Trophoblast cell (in vitro differentiated cells and primary cell): ENCODE measurements around the gene PFDN5.
A peak's percentile ranks its signal among the peaks of the same experiment; 100 is the strongest.

Experiments used
- DNase-seq, 2 donors: peaks; one replicate each; pipeline ENCODE4 v3.0.0-alpha.2; 2016
- H2AFZ ChIP-seq: 2 replicates; pipeline ENCODE4 v1.6.1; 2013; ENCODE audit warnings: low read length, moderate library complexity, mild to moderate bottlenecking; ENCODE audit not compliant: insufficient read depth, poor library complexity
- H2AK5ac ChIP-seq: 2 replicates; pipeline ENCODE4 v1.6.1; 2013; ENCODE audit warnings: mild to moderate bottlenecking, low read length
- H2BK120ac ChIP-seq: 2 replicates; pipeline ENCODE4 v1.6.1; 2013; ENCODE audit warnings: low read length, mild to moderate bottlenecking, moderate library complexity; ENCODE audit not compliant: insufficient read depth, poor library complexity
- H2BK12ac ChIP-seq: 2 replicates; pipeline ENCODE4 v1.6.1; 2013; ENCODE audit warnings: mild to moderate bottlenecking, low read length, moderate library complexity
- H2BK5ac ChIP-seq: 2 replicates; pipeline ENCODE4 v1.6.1; 2013; ENCODE audit warnings: low read length, low read depth, moderate library complexity, mild to moderate bottlenecking; ENCODE audit not compliant: poor library complexity
- H3K14ac ChIP-seq: 2 replicates; pipeline ENCODE4 v1.6.1; 2013; ENCODE audit warnings: mild to moderate bottlenecking, low read length
- H3K18ac ChIP-seq: 2 replicates; pipeline ENCODE4 v1.6.1; 2013; ENCODE audit warnings: mild to moderate bottlenecking, low read length
- H3K23ac ChIP-seq: 2 replicates; pipeline ENCODE4 v1.6.1; 2013; ENCODE audit warnings: low read length
- H3K27ac ChIP-seq: 2 replicates; pipeline ENCODE4 v1.5.1; 2013; ENCODE audit warnings: low read depth, mild to moderate bottlenecking, inconsistent platforms, low read length, moderate library complexity
- H3K27me3 ChIP-seq: 2 replicates; pipeline ENCODE4 v1.6.1; 2013; ENCODE audit warnings: inconsistent platforms, mild to moderate bottlenecking, low read length, moderate library complexity; ENCODE audit not compliant: insufficient read depth
- H3K36me3 ChIP-seq, 2 experiments: 1 replicate in 1 of 2; 2 replicates in 1 of 2; pipeline ENCODE4 v1.6.1; 2013; ENCODE audit warnings: low read length in 2 of 2, mild to moderate bottlenecking in 2 of 2, moderate library complexity in 1 of 2; ENCODE audit not compliant: insufficient read depth in 2 of 2, control insufficient read depth in 1 of 2
- H3K4ac ChIP-seq: 2 replicates; pipeline ENCODE4 v1.6.1; 2013; ENCODE audit warnings: low read depth, mild to moderate bottlenecking, low read length, moderate library complexity
- H3K4me1 ChIP-seq, 2 experiments: 1 replicate in 1 of 2; 2 replicates in 1 of 2; pipeline ENCODE4 v1.6.1; 2013; ENCODE audit warnings: low read length in 2 of 2, mild to moderate bottlenecking in 2 of 2, moderate library complexity in 1 of 2; ENCODE audit not compliant: insufficient read depth in 2 of 2, control insufficient read depth in 1 of 2
- H3K4me2 ChIP-seq: 2 replicates; pipeline ENCODE4 v1.6.1; 2013; ENCODE audit warnings: inconsistent platforms, mild to moderate bottlenecking, low read length, moderate library complexity
- H3K4me3 ChIP-seq: 2 replicates; pipeline ENCODE4 v1.5.1; 2013; ENCODE audit warnings: mild to moderate bottlenecking, low read depth, low read length, inconsistent platforms
- H3K79me1 ChIP-seq: one replicate; pipeline ENCODE4 v1.6.1; 2013; ENCODE audit warnings: low read length
- H3K79me2 ChIP-seq: 2 replicates; pipeline ENCODE4 v1.6.1; 2013; ENCODE audit warnings: low read length, mild to moderate bottlenecking; ENCODE audit not compliant: control insufficient read depth, insufficient read depth, poor library complexity
- H3K9ac ChIP-seq: 2 replicates; pipeline ENCODE4 v1.6.1; 2013; ENCODE audit warnings: mild to moderate bottlenecking, low read length
- H3K9me3 ChIP-seq: 2 replicates; pipeline ENCODE4 v1.6.1; 2013; ENCODE audit warnings: low read depth, mild to moderate bottlenecking, control low read depth, inconsistent platforms, low read length; ENCODE audit not compliant: insufficient read depth
- H4K12ac ChIP-seq: 2 replicates; pipeline ENCODE4 v1.6.1; 2013; ENCODE audit warnings: low read depth, mild to moderate bottlenecking, low read length, moderate library complexity
- H4K8ac ChIP-seq: 2 replicates; pipeline ENCODE4 v1.6.1; 2013; ENCODE audit warnings: low read depth, mild to moderate bottlenecking, low read length, moderate library complexity
- H4K91ac ChIP-seq: one replicate; pipeline ENCODE4 v1.6.1; 2013; ENCODE audit warnings: low read depth, mild to moderate bottlenecking, low read length, moderate library complexity
- WGBS: extraction: QIAGEN DNeasy Blood & Tissue Kit; methylation state at CpG from one replicate; pipeline ENCODE4 v1.1.7; 2013; ENCODE audit warnings: missing lambda C conversion rate; ENCODE audit not compliant: insufficient read length, insufficient coverage; ENCODE audit errors: extremely low coverage; 5-methylcytosine and 5-hydroxymethylcytosine counted together

The PFDN5 gene

DNA sequence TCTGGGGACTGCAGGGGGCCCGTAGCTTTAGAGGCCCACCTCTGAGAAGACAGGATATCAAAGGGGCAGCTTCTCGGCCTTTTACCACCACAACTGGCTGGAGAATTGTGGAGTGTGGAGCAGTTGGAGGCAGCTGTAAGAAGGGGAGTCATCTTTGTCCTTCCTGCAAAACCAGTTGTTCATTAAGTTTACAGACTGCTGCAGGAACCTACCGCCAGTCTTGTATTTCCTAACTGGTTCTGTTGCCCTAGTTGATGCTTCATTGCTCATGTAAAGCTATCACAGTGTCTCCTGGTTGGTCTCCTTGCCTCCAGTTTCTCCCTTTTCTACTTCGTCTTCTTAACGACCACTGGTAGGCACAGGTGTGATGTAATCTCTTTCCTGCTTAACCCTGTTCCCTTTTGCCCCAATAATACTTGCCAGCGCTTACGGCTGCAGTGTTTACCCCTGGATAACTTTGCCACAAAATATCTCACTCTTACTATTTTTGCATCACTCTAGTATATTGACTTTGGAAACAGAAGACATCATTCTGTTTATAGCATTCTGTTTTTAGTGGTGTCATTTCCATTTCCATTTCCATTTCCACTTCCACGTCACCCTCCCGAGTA is 15.3 kb upstream of the PFDN5 start:
- H3K4me3 ChIP-seq: no peak overlapping the region
- H3K4me1 ChIP-seq: no peaks in the 10 kb centered on the region
- H3K23ac ChIP-seq: no peak overlapping the region
- no peak overlapping the region for H3K4me2 ChIP-seq
- no peak overlapping the region for H3K9ac ChIP-seq
- H3K36me3 ChIP-seq: peaks cover 56 to 74% of the 10 kb centered on the region in 2 experiments
- H3K79me2 ChIP-seq: no peaks in the 10 kb centered on the region
- H2AK5ac ChIP-seq: no peak overlapping the region
- H2BK120ac ChIP-seq: no peak overlapping the region
- no peak overlapping the region for H4K8ac ChIP-seq
- H2BK5ac ChIP-seq: no peak overlapping the region
- H3K14ac ChIP-seq: no peak overlapping the region
- H4K91ac ChIP-seq: no peak overlapping the region
- no peaks in the 10 kb centered on the region for H3K9me3 ChIP-seq
- H3K4ac ChIP-seq: no peak overlapping the region
- H3K27ac ChIP-seq: no peak overlapping the region
- no CpG with 5 or more reads among the region's 9 CpGs for WGBS
- H2BK12ac ChIP-seq: no peak overlapping the region
- no peaks in the 10 kb centered on the region for H3K27me3 ChIP-seq
- H3K79me1 ChIP-seq: no peaks in the 10 kb centered on the region
- DNase-seq: peak in 1 of 2 donors; percentile 20
- no peak overlapping the region for H3K18ac ChIP-seq
- no peak overlapping the region for H2AFZ ChIP-seq
- no peak overlapping the region for H4K12ac ChIP-seq

DNA sequence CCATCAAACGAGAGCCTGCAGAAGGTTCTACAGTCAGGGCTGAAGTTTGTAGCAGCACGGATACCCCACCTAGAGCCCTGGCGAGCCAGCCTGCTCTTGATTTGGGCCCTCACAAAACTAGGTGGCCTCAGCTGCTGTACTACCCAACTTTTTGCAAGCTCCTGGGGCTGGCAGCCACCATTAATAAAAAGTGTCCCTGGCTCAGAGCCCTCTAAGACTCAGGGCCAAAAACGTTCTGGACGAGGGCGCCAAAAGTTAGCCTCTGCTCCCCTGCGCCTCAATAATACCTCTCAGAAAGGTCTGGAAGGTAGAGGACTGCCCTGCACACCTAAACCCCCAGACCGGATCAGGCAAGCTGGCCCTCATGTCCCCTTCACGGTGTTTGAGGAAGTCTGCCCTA is 8.9 kb upstream of the PFDN5 start:
- H2BK5ac ChIP-seq: no peak overlapping the region
- DNase-seq: no peak
- no peak overlapping the region for H2AK5ac ChIP-seq
- no peaks in the 10 kb centered on the region for H3K79me2 ChIP-seq
- H3K4me2 ChIP-seq: no peak overlapping the region
- H3K18ac ChIP-seq: no peak overlapping the region
- H3K9me3 ChIP-seq: no peaks in the 10 kb centered on the region
- H4K91ac ChIP-seq: no peak overlapping the region
- H3K14ac ChIP-seq: no peak overlapping the region
- no peak overlapping the region for H2BK12ac ChIP-seq
- no peaks in the 10 kb centered on the region for H3K4me1 ChIP-seq
- WGBS: no CpG with 5 or more reads among the region's 9 CpGs
- H2AFZ ChIP-seq: no peak overlapping the region
- H3K23ac ChIP-seq: no peak overlapping the region
- no peak overlapping the region for H4K12ac ChIP-seq
- no peaks in the 10 kb centered on the region for H3K27me3 ChIP-seq
- H3K4me3 ChIP-seq: no peak overlapping the region
- H3K9ac ChIP-seq: no peak overlapping the region
- H2BK120ac ChIP-seq: no peak overlapping the region
- peaks cover 65 to 75% of the 10 kb centered on the region in 2 experiments for H3K36me3 ChIP-seq
- no peak overlapping the region for H3K27ac ChIP-seq
- H4K8ac ChIP-seq: no peak overlapping the region
- no peak overlapping the region for H3K4ac ChIP-seq
- no peaks in the 10 kb centered on the region for H3K79me1 ChIP-seq

DNA sequence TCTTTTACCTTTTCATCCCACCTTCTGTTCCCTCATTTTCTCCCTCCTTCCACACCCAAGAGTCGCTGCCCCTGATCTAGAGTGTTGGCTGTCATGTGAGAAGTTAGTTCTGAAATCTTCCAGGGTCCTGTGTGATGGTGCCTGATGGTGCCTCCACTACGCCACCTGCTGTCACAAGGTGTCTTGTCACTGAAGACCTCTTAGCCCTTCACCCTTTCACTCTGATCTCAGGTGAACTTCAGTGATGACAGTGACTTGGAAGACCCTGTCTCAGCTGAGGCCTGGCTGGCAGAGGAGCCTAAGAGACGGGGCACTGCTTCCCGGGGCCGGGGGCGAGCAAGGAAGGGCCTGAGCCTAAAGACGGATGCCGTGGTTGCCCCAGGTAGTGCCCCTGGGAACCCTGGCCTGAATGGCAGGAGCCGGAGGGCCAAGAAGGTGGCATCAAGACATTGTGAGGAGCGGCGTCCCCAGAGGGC is 7.6 kb upstream of the PFDN5 start:
- WGBS: no CpG with 5 or more reads among the region's 11 CpGs
- H3K9ac ChIP-seq: no peak overlapping the region

DNA sequence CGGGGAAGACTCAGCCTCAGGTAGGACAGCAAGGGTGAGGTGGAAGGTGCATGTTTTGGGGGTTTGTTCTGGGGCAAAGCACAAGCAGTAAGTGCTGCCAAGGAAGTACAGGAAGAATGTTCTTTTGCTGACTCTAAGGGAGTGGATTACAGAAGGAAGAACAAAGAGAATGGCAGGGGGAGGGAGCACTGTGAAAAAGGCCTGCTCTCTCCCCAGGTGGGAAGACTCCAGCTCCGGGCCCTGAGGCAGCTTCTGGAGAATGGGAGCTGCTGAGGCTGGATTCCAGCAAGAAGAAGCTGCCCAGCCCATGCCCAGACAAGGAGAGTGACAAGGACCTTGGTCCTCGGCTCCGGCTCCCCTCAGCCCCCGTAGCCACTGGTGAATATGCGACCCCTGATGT is 7.0 kb upstream of the PFDN5 start:
- Histone ChIP-seq H2BK12ac (no peak overlapping the region), H3K9me3 (no peaks in the 10 kb centered on the region), H3K4me3 (no peak overlapping the region), H3K14ac (no peak overlapping the region), H3K23ac (no peak overlapping the region), H3K27me3 (no peaks in the 10 kb centered on the region), H2BK120ac (no peak overlapping the region), H3K4me1 (no peaks in the 10 kb centered on the region), H2BK5ac (no peak overlapping the region), H3K79me2 (no peaks in the 10 kb centered on the region), H4K91ac (no peak overlapping the region), H3K79me1 (no peaks in the 10 kb centered on the region), H3K27ac (no peak overlapping the region), H3K36me3 (peaks cover 63 to 75% of the 10 kb centered on the region in 2 experiments), H2AFZ (no peak overlapping the region), H3K18ac (no peak overlapping the region), H4K8ac (no peak overlapping the region), H4K12ac (no peak overlapping the region), H3K9ac (no peak overlapping the region), H2AK5ac (no peak overlapping the region), H3K4ac (no peak overlapping the region), H3K4me2 (no peak overlapping the region)
- no peak for DNase-seq
- WGBS: no CpG with 5 or more reads among the region's 6 CpGs

More for the DNA sequence above, 7.6 kb upstream of the PFDN5 start:
- no peak overlapping the region for H3K18ac ChIP-seq
- peak; percentile 56 to 81 for DNase-seq
- H2AK5ac ChIP-seq: no peak overlapping the region
- no peak overlapping the region for H4K8ac ChIP-seq
- no peak overlapping the region for H3K4ac ChIP-seq
- no peak overlapping the region for H3K27ac ChIP-seq
- no peak overlapping the region for H2BK12ac ChIP-seq
- no peak overlapping the region for H3K4me2 ChIP-seq
- H3K36me3 ChIP-seq: peaks cover 67 to 75% of the 10 kb centered on the region in 2 experiments
- no peaks in the 10 kb centered on the region for H3K27me3 ChIP-seq
- H4K91ac ChIP-seq: no peak overlapping the region
- H3K9me3 ChIP-seq: no peaks in the 10 kb centered on the region
- H3K4me1 ChIP-seq: no peaks in the 10 kb centered on the region
- no peak overlapping the region for H3K14ac ChIP-seq
- no peak overlapping the region for H3K4me3 ChIP-seq
- H2AFZ ChIP-seq: no peak overlapping the region
- H3K79me2 ChIP-seq: no peaks in the 10 kb centered on the region
- H2BK120ac ChIP-seq: no peak overlapping the region
- no peaks in the 10 kb centered on the region for H3K79me1 ChIP-seq
- no peak overlapping the region for H3K23ac ChIP-seq
- H4K12ac ChIP-seq: no peak overlapping the region
- H2BK5ac ChIP-seq: no peak overlapping the region
